NCI-H460 (cell line): ENCODE data around the gene CCDC138. TPM values are rescaled to one million over a fixed set of nuclear protein-coding genes. Genes with fewer than 3 reads are reported as not detected.

Experiments
- small RNA-seq, 2 experiments: library from RNA; depleted of rRNA; stranded (forward); fragments of <200 nt; gene quantifications; one replicate each; pipeline ENCODE3, GENCODE V24; 2014
- total RNA-seq: library from RNA; depleted of rRNA; stranded (reverse); fragments of >200 nt; shearing (Covaris generic); gene quantifications from 2 replicates; pipeline ENCODE4 v1.2.3, GENCODE V29; 2014; rRNA removed

The CCDC138 gene
- total RNA-seq, 1 experiment from 2014 or later: 16.0 TPM

Small RNA genes lying within 50 kb of the gene (small RNA-seq; reads per million reads assigned to genes)
- gene AC073415.1: 0 reads per million in 2 experiments

Other genes with a start within 250 kb of the CCDC138 start
- 51.1 and 56.3 TPM in 2 replicates for gene RANBP2, start 67.3 kb upstream of the CCDC138 start, total RNA-seq
- gene EDAR, start 202.4 kb downstream of the CCDC138 start, total RNA-seq: not detected in 2 replicates